HepG2 (cell line): Measurements from ENCODE around the gene SURF6. TPM values are rescaled to one million over a fixed set of nuclear protein-coding genes. Genes with fewer than 3 reads are reported as not detected.

Source experiments
- ATAD3A ChIP-seq: sonication (generic); formaldehyde crosslinking; IDR thresholded peaks from 2 replicates; pipeline ENCODE4 v1.4.0; 2020; ENCODE audit warnings: missing genetic modification reagents
- DR1 ChIP-seq: sonication (generic); formaldehyde crosslinking; IDR thresholded peaks from 2 replicates; pipeline ENCODE4 v1.8.0; 2021; ENCODE audit warnings: mild to moderate bottlenecking, missing genetic modification reagents, inconsistent platforms
- PAX8 ChIP-seq: sonication (generic); formaldehyde crosslinking; IDR thresholded peaks from 2 replicates; pipeline ENCODE4 v1.8.0; 2022; ENCODE audit warnings: mild to moderate bottlenecking, missing genetic modification reagents, borderline replicate concordance
- PHF21A ChIP-seq: sonication (generic); formaldehyde crosslinking; IDR thresholded peaks from 2 replicates; pipeline ENCODE4 v1.5.0; 2020; ENCODE audit warnings: mild to moderate bottlenecking, missing genetic modification reagents
- SRSF1 ChIP-seq: fragments of 200-400 bp; formaldehyde crosslinking; optimal IDR thresholded peaks from 2 replicates; pipeline ENCODE3; 2017; ENCODE audit warnings: mild to moderate bottlenecking, low read depth, low read length, moderate library complexity
- TOPORS ChIP-seq: sonication (generic); formaldehyde crosslinking; IDR thresholded peaks from 2 replicates; pipeline ENCODE4 v1.8.0; 2023; ENCODE audit warnings: mild to moderate bottlenecking, missing genetic modification reagents
- ZFP82 ChIP-seq: sonication (generic); formaldehyde crosslinking; IDR thresholded peaks from 2 replicates; pipeline ENCODE4 v1.5.1; 2020; ENCODE audit warnings: mild to moderate bottlenecking, missing genetic modification reagents, borderline replicate concordance
- ZFX ChIP-seq: sonication (generic); formaldehyde crosslinking; IDR thresholded peaks from 2 replicates; pipeline ENCODE4 v1.4.0; 2020; ENCODE audit warnings: mild to moderate bottlenecking, low read depth, missing genetic modification reagents, moderate library complexity
- ZKSCAN8 ChIP-seq: IDR thresholded peaks from 2 replicates; pipeline ENCODE4 v1.6.1; 2016; ENCODE audit warnings: borderline replicate concordance, missing genetic modification reagents, missing compliant biosample characterization
- ZMAT3 ChIP-seq: sonication (generic); formaldehyde crosslinking; conservative IDR thresholded peaks from 2 replicates; pipeline ENCODE4 v1.7.0; 2021; ENCODE audit warnings: missing genetic modification reagents
- ZNF275 ChIP-seq: sonication (generic); formaldehyde crosslinking; IDR thresholded peaks from 2 replicates; pipeline ENCODE4 v1.8.0; 2022; ENCODE audit warnings: missing genetic modification reagents, mild to moderate bottlenecking, inconsistent platforms, borderline replicate concordance
- ZNF331 ChIP-seq: sonication (generic); formaldehyde crosslinking; IDR thresholded peaks from 2 replicates; pipeline ENCODE4 v1.4.0; 2020; ENCODE audit warnings: missing genetic modification reagents
- ZNF567 ChIP-seq: sonication (generic); formaldehyde crosslinking; IDR thresholded peaks from 2 replicates; pipeline ENCODE4 v1.8.1; 2023; ENCODE audit warnings: mild to moderate bottlenecking, missing genetic modification reagents, borderline replicate concordance
- ZNF691 ChIP-seq: sonication (generic); formaldehyde crosslinking; IDR thresholded peaks from 2 replicates; pipeline ENCODE4 v1.4.0; 2020; ENCODE audit warnings: missing genetic modification reagents, low read depth, mild to moderate bottlenecking, borderline replicate concordance
- polyA plus RNA-seq, 8 experiments: library from polyadenylated mRNA; depleted of rRNA in 3 of 8; stranded (reverse) in 7 of 8; unstranded in 1 of 8; fragments of >200 nt; fragmentation: Illumina TruSeq in 4 of 8; extraction: Trizol in 4 of 8; gene quantifications; 2 replicates each; pipeline versions ENCODE4 v1.2.1 to v1.2.3, GENCODE V29; 2011 to 2016; ENCODE audit warnings: low read depth in 4 of 8, missing spikeins in 1 of 8, mixed read lengths in 1 of 8; ENCODE audit not compliant: insufficient read depth in 1 of 8
- total RNA-seq, 5 experiments: library from RNA; depleted of rRNA; stranded (reverse); fragments of >200 nt; fragmentation: Illumina TruSeq; extraction: Trizol; gene quantifications; 2 replicates each; pipeline ENCODE4 v1.2.3, GENCODE V29; 2016; ENCODE audit warnings: low read depth in 1 of 5
- TF ChIP-seq, protein P1 (sequence below): sonication (generic); formaldehyde crosslinking; IDR thresholded peaks from 2 replicates; pipeline ENCODE4 v1.4.0; 2020; ENCODE audit warnings: mild to moderate bottlenecking, low read depth, missing genetic modification reagents
- TF ChIP-seq, protein P2 (sequence below): sonication (generic); formaldehyde crosslinking; IDR thresholded peaks from 2 replicates; pipeline ENCODE4 v1.4.0; 2020; ENCODE audit warnings: mild to moderate bottlenecking, missing genetic modification reagents, borderline replicate concordance
- TF ChIP-seq, protein P3 (sequence below): sonication (generic); formaldehyde crosslinking; IDR thresholded peaks from 2 replicates; pipeline ENCODE4 v1.4.0; 2020; ENCODE audit warnings: missing genetic modification reagents

The SURF6 gene
- total and polyA plus RNA-seq, 2 of the 13 experiments (the other 11 are each of a cell fraction or from before 2014, with no cell fraction given), result 5.9 to 14.7 TPM

GRCh38 chr9:133347985-133348717 is 12.2 kb upstream of the SURF6 start, which contains the start of the genes MED22 and RPL7A (continued):
- TF ChIP-seq, protein P1, sequence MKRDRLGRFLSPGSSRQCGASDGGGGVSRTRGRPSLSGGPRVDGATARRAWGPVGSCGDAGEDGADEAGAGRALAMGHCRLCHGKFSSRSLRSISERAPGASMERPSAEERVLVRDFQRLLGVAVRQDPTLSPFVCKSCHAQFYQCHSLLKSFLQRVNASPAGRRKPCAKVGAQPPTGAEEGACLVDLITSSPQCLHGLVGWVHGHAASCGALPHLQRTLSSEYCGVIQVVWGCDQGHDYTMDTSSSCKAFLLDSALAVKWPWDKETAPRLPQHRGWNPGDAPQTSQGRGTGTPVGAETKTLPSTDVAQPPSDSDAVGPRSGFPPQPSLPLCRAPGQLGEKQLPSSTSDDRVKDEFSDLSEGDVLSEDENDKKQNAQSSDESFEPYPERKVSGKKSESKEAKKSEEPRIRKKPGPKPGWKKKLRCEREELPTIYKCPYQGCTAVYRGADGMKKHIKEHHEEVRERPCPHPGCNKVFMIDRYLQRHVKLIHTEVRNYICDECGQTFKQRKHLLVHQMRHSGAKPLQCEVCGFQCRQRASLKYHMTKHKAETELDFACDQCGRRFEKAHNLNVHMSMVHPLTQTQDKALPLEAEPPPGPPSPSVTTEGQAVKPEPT (CRISPR knock-in tag), result peak; percentile 57; the same call in 1 of the 2 replicates
- 0 out of 2 replicates have a peak, but pooled peaks have one; percentile 61 for TF ChIP-seq TOPORS (CRISPR knock-in tag)
- no peak for TF ChIP-seq ZMAT3 (CRISPR knock-in tag)
- TF ChIP-seq ZNF567 (CRISPR knock-in tag), result no peak; the same call in 1 of the 2 replicates
- TF ChIP-seq ZFP82, result no peak
- TF ChIP-seq, protein P2, sequence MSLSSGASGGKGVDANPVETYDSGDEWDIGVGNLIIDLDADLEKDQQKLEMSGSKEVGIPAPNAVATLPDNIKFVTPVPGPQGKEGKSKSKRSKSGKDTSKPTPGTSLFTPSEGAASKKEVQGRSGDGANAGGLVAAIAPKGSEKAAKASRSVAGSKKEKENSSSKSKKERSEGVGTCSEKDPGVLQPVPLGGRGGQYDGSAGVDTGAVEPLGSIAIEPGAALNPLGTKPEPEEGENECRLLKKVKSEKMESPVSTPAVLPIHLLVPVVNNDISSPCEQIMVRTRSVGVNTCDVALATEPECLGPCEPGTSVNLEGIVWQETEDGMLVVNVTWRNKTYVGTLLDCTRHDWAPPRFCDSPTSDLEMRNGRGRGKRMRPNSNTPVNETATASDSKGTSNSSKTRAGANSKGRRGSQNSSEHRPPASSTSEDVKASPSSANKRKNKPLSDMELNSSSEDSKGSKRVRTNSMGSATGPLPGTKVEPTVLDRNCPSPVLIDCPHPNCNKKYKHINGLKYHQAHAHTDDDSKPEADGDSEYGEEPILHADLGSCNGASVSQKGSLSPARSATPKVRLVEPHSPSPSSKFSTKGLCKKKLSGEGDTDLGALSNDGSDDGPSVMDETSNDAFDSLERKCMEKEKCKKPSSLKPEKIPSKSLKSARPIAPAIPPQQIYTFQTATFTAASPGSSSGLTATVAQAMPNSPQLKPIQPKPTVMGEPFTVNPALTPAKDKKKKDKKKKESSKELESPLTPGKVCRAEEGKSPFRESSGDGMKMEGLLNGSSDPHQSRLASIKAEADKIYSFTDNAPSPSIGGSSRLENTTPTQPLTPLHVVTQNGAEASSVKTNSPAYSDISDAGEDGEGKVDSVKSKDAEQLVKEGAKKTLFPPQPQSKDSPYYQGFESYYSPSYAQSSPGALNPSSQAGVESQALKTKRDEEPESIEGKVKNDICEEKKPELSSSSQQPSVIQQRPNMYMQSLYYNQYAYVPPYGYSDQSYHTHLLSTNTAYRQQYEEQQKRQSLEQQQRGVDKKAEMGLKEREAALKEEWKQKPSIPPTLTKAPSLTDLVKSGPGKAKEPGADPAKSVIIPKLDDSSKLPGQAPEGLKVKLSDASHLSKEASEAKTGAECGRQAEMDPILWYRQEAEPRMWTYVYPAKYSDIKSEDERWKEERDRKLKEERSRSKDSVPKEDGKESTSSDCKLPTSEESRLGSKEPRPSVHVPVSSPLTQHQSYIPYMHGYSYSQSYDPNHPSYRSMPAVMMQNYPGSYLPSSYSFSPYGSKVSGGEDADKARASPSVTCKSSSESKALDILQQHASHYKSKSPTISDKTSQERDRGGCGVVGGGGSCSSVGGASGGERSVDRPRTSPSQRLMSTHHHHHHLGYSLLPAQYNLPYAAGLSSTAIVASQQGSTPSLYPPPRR (CRISPR knock-in tag), result no peak
- 0 out of 2 replicates have a peak, but pooled peaks have one; percentile 74 for TF ChIP-seq ZNF275
- peak; percentile 83 for TF ChIP-seq ZFX
- TF ChIP-seq DR1 (CRISPR knock-in tag), result peak; percentile 99
- TF ChIP-seq, protein P3, sequence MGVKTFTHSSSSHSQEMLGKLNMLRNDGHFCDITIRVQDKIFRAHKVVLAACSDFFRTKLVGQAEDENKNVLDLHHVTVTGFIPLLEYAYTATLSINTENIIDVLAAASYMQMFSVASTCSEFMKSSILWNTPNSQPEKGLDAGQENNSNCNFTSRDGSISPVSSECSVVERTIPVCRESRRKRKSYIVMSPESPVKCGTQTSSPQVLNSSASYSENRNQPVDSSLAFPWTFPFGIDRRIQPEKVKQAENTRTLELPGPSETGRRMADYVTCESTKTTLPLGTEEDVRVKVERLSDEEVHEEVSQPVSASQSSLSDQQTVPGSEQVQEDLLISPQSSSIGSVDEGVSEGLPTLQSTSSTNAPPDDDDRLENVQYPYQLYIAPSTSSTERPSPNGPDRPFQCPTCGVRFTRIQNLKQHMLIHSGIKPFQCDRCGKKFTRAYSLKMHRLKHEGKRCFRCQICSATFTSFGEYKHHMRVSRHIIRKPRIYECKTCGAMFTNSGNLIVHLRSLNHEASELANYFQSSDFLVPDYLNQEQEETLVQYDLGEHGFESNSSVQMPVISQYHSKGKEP (CRISPR knock-in tag), result 0 out of 2 replicates have a peak, but pooled peaks have one; percentile 25
- no peak for TF ChIP-seq SRSF1
- TF ChIP-seq ZNF331 (CRISPR knock-in tag), result peak; percentile 67; the same call in 1 of the 2 replicates
- TF ChIP-seq PAX8 (CRISPR knock-in tag), result no peak
- TF ChIP-seq ATAD3A (CRISPR knock-in tag), result no peak
- 0 out of 2 replicates have a peak, but pooled peaks have one; percentile 32 for TF ChIP-seq PHF21A
- TF ChIP-seq ZNF691 (CRISPR knock-in tag), result peak; percentile 73; the same call in 1 of the 2 replicates
- peak; percentile 83; the same call in 1 of the 2 replicates for TF ChIP-seq ZKSCAN8 (CRISPR knock-in tag)
